ENCODE measurements around the gene LEMD2. TPM values are rescaled to one million over a fixed set of nuclear protein-coding genes. Genes with fewer than 3 reads are reported as not detected.
A peak's percentile ranks its signal among the peaks of the same experiment; 100 is the strongest.

Gene LEMD2
- total and polyA plus RNA-seq, 9 of the 15 experiments (the other 6 are each of a cell fraction or from before 2014, with no cell fraction given), result 0.32 to 46.3 (median 30.8) TPM

GRCh38 chr6:33788694-33789549, at the start of gene LEMD2 (continued):
- no peak for TF ChIP-seq ELK3 (CRISPR knock-in tag; IDR thresholded peaks at IDR 0.05)
- no peak for TF ChIP-seq ZFP91 (CRISPR knock-in tag; IDR thresholded peaks at IDR 0.05)
- no peak for TF ChIP-seq MAFG (tag; conservative IDR thresholded peaks at IDR 0.05)
- peak; percentile 89; the same call in 1 of the 2 replicates for TF ChIP-seq ZNF76 (CRISPR knock-in tag; IDR thresholded peaks at IDR 0.05; ENCODE audit: borderline replicate concordance)
- TF ChIP-seq KHSRP (IDR thresholded peaks at IDR 0.05), result no peak
- peak; percentile 93 for TF ChIP-seq GABPA (tag; conservative IDR thresholded peaks at IDR 0.05; ENCODE audit: low read depth)
- no peak for TF ChIP-seq CC2D1A (IDR thresholded peaks at IDR 0.05)
- 0 out of 2 replicates have a peak, but pooled peaks have one; percentile 4 for TF ChIP-seq KDM2B (CRISPR knock-in tag; IDR thresholded peaks at IDR 0.05)
- peak; percentile 64 for TF ChIP-seq TBP (optimal IDR thresholded peaks at IDR 0.05; ENCODE audit: low read depth, low read length)
- TF ChIP-seq ARID1B (IDR thresholded peaks at IDR 0.05), result no peak
- no peak for TF ChIP-seq RBM17 (IDR thresholded peaks at IDR 0.05; ENCODE audit: borderline replicate concordance, low read depth, low read length)
- TF ChIP-seq THAP7 (CRISPR knock-in tag; IDR thresholded peaks at IDR 0.05), result peak; percentile 100
- peak; percentile 90 for TF ChIP-seq GABPB1 (CRISPR knock-in tag; IDR thresholded peaks at IDR 0.05)
- peak; percentile 92 for TF ChIP-seq ZNF583 (CRISPR knock-in tag; IDR thresholded peaks at IDR 0.05)
- no peak for TF ChIP-seq FOS (IDR thresholded peaks at IDR 0.05; ENCODE audit: extremely low read depth, insufficient read length)
- peak; percentile 88; the same call in 1 of the 2 replicates for TF ChIP-seq ZBTB7A (IDR thresholded peaks at IDR 0.05; ENCODE audit: borderline replicate concordance, control insufficient read depth, low read depth, low read length)
- TF ChIP-seq SAP30 (IDR thresholded peaks at IDR 0.05; ENCODE audit: borderline replicate concordance, insufficient read depth, low read depth, low read length, poor library complexity, severe bottlenecking), result peak; percentile 99
- TF ChIP-seq NFE2L1 (tag; IDR thresholded peaks at IDR 0.05; ENCODE audit: borderline replicate concordance, low read depth), result no peak
- peak; percentile 70 for TF ChIP-seq JUND (IDR thresholded peaks at IDR 0.05; ENCODE audit: borderline replicate concordance, low read depth, low read length)
- peak; percentile 74; the same call in 1 of the 3 replicates for TF ChIP-seq JUND (tag; IDR thresholded peaks at IDR 0.05; ENCODE audit: borderline replicate concordance, low read depth, low read length)
- peak; percentile 72; the same call in 1 of the 2 replicates for TF ChIP-seq DDX20 (tag; IDR thresholded peaks at IDR 0.05; ENCODE audit: low read depth)
- TF ChIP-seq ZFX (CRISPR knock-in tag; IDR thresholded peaks at IDR 0.05), result peak; percentile 93

Measured in K562 (cell line).